Calu3 (cell line): ENCODE measurements around the gene MDM4. TPM values are rescaled to one million over a fixed set of nuclear protein-coding genes. Genes with fewer than 3 reads are reported as not detected.
A peak's percentile ranks its signal among the peaks of the same experiment; 100 is the strongest.

ENCODE experiments used
- BruUV-seq: library from RNA; stranded (reverse); fragments of 400-500 nt; replicated peaks from 2 replicates; lab custom pipeline; 2021; lab: Mats Ljungman, UMichigan
- CTCF ChIA-PET: fragments of 300-600 bp; sonication (Branson Sonifier 250); formaldehyde crosslinking; loops from one replicate; lab custom pipeline; 2022; ENCODE audit warnings: antibody characterized with exemption; lab: Charles Lee
- DNase-seq: peaks from one replicate; pipeline ENCODE4 v3.0.0; 2022
- H3K27ac Mint-ChIP-seq: one replicate; pipeline ENCODE4 v1.8.0; 2022; ENCODE audit warnings: mixed read lengths; ENCODE audit not compliant: unreplicated experiment
- H3K27me3 Mint-ChIP-seq: one replicate; pipeline ENCODE4 v1.8.0; 2022; ENCODE audit warnings: mixed read lengths; ENCODE audit not compliant: unreplicated experiment
- H3K36me3 Mint-ChIP-seq: one replicate; pipeline ENCODE4 v1.8.0; 2022; ENCODE audit warnings: mild to moderate bottlenecking, moderate library complexity, mixed read lengths; ENCODE audit not compliant: insufficient read depth, unreplicated experiment
- H3K4me1 Mint-ChIP-seq: one replicate; pipeline ENCODE4 v1.8.0; 2022; ENCODE audit warnings: mild to moderate bottlenecking, low read depth, mixed read lengths; ENCODE audit not compliant: unreplicated experiment
- H3K4me3 Mint-ChIP-seq: one replicate; pipeline ENCODE4 v1.8.0; 2022; ENCODE audit warnings: mild to moderate bottlenecking, low read depth, moderate library complexity, mixed read lengths; ENCODE audit not compliant: unreplicated experiment
- H3K9me3 Mint-ChIP-seq: one replicate; pipeline ENCODE4 v1.8.0; 2022; ENCODE audit warnings: low read depth, mixed read lengths; ENCODE audit not compliant: unreplicated experiment
- intact Hi-C: fragments of 100-400 bp; cut with micrococcal nuclease; formaldehyde crosslinking; loops from one replicate; pipeline ENCODE4 v1.10.0; 2022; ENCODE audit not compliant: unreplicated experiment
- total RNA-seq: library from RNA; stranded (reverse); gene quantifications from 2 replicates; pipeline ENCODE4 v1.2.3, GENCODE V29; 2022
- TF ChIP-seq, protein P1 (sequence below): fragments of 200-600 bp; IDR thresholded peaks from one replicate; pipeline ENCODE4 v1.8.0; 2022; ENCODE audit warnings: antibody characterized with exemption; ENCODE audit not compliant: unreplicated experiment

Gene MDM4
- total RNA-seq, 1 experiment from 2014 or later, result 106 TPM

DNA sequence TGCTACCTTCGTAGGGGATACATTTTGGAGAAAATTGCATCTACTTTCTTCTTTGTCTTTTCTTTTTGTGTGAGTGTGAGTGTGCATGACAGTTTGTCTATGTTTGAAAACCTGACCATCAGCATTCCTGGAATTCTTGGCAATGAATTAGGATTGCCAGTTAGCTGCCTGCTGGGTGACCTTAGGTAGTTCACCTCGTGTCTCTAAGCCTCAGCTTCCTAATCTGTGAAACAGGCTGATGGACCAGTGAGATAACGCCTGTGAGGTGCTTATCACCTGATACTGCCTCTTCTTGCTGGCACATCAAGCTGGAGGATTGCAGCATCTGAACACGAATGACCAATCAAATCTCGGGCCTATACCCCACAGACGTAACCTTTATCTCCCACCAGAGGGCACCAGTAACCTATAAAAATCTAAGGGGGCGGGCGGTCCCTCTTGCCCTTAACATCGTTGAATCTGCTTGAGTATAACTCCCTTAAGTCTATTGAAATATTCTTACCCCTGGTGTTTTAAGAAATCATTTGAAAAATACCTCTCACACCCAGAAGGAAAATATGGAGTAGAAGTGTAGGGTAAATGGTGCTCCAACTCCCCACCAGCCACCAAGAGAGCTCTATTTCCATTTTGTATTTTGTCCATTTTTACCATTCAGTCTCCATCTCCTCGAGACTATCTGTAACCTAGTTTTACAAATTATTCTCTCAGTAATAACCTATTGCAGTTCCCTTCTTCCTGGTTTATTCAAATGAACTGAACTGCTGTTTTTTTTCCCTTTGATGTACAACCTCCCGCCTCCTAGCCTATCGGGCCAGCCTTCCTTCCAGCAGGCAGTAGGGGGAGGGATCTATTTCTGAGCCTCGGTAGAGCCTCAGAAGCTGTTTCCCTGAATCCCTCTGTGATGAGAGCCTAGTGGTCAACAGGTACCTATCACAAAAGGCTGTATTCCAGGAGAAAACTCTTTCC lies 49.7 kb downstream of the MDM4 start:
- intact Hi-C loops, result loop anchor here (1.0 kb wide), 2 partner anchors 198 to 241 kb away; no protein-coding TSS in a partner anchor
- BruUV-seq, result no TSS peak
- TF ChIP-seq, protein P1, sequence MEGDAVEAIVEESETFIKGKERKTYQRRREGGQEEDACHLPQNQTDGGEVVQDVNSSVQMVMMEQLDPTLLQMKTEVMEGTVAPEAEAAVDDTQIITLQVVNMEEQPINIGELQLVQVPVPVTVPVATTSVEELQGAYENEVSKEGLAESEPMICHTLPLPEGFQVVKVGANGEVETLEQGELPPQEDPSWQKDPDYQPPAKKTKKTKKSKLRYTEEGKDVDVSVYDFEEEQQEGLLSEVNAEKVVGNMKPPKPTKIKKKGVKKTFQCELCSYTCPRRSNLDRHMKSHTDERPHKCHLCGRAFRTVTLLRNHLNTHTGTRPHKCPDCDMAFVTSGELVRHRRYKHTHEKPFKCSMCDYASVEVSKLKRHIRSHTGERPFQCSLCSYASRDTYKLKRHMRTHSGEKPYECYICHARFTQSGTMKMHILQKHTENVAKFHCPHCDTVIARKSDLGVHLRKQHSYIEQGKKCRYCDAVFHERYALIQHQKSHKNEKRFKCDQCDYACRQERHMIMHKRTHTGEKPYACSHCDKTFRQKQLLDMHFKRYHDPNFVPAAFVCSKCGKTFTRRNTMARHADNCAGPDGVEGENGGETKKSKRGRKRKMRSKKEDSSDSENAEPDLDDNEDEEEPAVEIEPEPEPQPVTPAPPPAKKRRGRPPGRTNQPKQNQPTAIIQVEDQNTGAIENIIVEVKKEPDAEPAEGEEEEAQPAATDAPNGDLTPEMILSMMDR, result peak; percentile 87
- Mint-ChIP-seq H3K36me3 (peaks cover 4% of the 10 kb centered on the region), H3K4me3 (peak overlapping the region; percentile 13), H3K27ac (no peak overlapping the region), H3K27me3 (no peaks in the 10 kb centered on the region), H3K4me1 (peaks cover 32% of the 10 kb centered on the region), H3K9me3 (no peaks in the 10 kb centered on the region)
- peak; percentile 65 for DNase-seq
- CTCF ChIA-PET, result interaction anchor here (0.5 to 4.6 kb wide), 12 partner anchors 11 to 241 kb away, joined by 3 to 107 read pairs (median 4); no protein-coding TSS in a partner anchor

DNA sequence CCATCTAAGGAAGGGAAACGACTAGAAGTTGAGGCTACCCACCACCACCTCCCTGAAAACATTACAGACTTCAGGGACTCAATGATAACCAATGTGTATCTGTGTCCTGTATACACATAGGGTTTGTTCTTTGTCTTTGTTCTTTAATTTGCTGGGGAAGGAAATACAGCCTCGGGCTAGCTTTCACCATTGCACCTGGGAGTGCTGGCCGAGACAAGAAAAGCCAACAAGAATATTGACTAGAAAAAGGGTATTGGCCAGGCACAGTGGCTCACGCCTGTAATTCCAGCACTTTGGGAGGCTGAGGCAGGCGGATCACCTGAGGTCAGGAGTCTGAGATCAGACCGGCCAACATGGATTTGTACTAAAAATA lies 50.4 kb downstream of the MDM4 start:
- Mint-ChIP-seq H3K27me3 (no peaks in the 10 kb centered on the region), H3K36me3 (peaks cover 4% of the 10 kb centered on the region), H3K4me3 (no peak overlapping the region), H3K9me3 (no peaks in the 10 kb centered on the region), H3K27ac (no peak overlapping the region), H3K4me1 (peaks cover 30% of the 10 kb centered on the region)
- intact Hi-C loops, result loop anchor here (1.0 kb wide), 2 partner anchors 198 to 241 kb away; no protein-coding TSS in a partner anchor
- TF ChIP-seq, protein P1, result no peak
- DNase-seq, result no peak
- CTCF ChIA-PET, result interaction anchor here (1.3 to 4.6 kb wide), 5 partner anchors 57 to 241 kb away, joined by 4 to 107 read pairs (median 10); no protein-coding TSS in a partner anchor
- BruUV-seq, result no TSS peak

DNA sequence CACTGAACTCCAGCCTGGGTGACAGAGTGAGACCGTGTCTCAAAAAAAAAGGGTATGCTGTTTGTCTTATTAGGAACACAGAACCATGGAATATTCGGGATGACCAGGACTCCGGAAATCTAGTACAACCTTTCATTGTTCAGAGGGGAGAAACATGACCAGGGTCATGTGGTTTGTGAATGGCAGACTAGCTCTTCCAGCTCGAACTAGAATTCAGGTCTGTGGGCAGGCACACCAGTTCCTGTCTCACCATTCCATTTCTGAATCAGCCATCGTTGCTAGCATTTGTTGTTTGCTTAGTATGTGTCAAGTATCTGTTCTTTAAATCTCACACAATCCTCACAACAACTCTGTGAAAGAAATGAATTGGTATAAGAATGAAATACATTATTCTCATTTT lies 50.9 kb downstream of the MDM4 start:
- no peak overlapping the region for H3K27ac Mint-ChIP-seq
- TF ChIP-seq, protein P1, result no peak
- CTCF ChIA-PET, result interaction anchor here (0.6 to 4.6 kb wide), 4 partner anchors 34 to 240 kb away, joined by 4 to 107 read pairs (median 28); no protein-coding TSS in a partner anchor
- H3K36me3 Mint-ChIP-seq, result peaks cover 4% of the 10 kb centered on the region
- no peak for DNase-seq
- H3K9me3 Mint-ChIP-seq, result no peaks in the 10 kb centered on the region
- intact Hi-C loops, result no loop called here
- peaks cover 30% of the 10 kb centered on the region for H3K4me1 Mint-ChIP-seq
- BruUV-seq, result no TSS peak
- no peak overlapping the region for H3K4me3 Mint-ChIP-seq
- H3K27me3 Mint-ChIP-seq, result no peaks in the 10 kb centered on the region

DNA sequence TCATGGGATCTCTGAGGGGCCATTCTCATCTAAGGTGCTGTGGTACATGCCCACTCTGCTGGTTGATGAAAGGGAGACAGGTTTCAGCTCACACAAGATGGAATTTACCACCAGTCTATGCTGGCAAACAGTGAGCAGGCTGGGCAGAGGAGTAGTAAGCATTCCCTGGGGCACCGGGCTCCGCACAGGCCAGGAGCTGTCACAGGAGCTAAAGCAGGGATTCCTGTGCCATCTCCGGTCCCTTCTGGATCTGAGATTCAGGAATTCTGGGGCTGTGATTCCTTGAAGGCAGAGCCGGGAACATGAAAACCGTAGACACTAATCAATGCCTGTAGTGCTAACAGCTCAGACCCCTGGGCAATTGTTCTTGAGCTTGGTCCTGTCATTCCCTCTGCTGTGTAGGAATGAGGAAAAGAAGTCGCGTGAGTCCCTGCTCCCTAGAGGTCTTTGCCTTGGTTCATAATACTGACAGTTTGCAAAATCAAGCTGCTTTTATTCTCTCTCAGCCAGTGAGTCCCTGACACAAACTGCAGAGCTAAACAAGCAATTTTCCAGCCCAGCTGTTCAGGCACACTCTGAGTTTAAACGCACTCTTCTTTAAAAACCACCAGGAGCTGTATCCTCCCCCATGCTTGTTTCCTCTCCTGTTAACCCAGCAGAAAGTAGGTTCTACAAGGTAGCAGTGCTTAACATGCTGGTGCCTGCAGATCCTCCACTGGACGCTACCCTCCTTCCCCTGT lies 52.5 kb downstream of the MDM4 start:
- intact Hi-C loops, result no loop called here
- no TSS peak for BruUV-seq
- H3K9me3 Mint-ChIP-seq, result no peaks in the 10 kb centered on the region
- no peak overlapping the region for H3K27ac Mint-ChIP-seq
- H3K4me1 Mint-ChIP-seq, result peaks cover 40% of the 10 kb centered on the region
- DNase-seq, result no peak
- H3K4me3 Mint-ChIP-seq, result no peak overlapping the region
- H3K27me3 Mint-ChIP-seq, result no peaks in the 10 kb centered on the region
- peaks cover 4% of the 10 kb centered on the region for H3K36me3 Mint-ChIP-seq
- CTCF ChIA-PET, result interaction anchor here (0.5 to 4.6 kb wide), 5 partner anchors 10 to 269 kb away, joined by 3 to 107 read pairs (median 5); no protein-coding TSS in a partner anchor
- TF ChIP-seq, protein P1, result no peak
